Lung (tissue), 12 donors: ENCODE results near the gene KIAA0825. TPM values are rescaled to one million over a fixed set of nuclear protein-coding genes. Genes with fewer than 3 reads are reported as not detected.
A peak's percentile ranks its signal among the peaks of the same experiment; 100 is the strongest.

ENCODE experiments used
- ATAC-seq: fragments of 200-7000 bp; cut with Tn5 transposase; one replicate; pipeline ENCODE4 v1.9.1; 2020; ENCODE audit warnings: moderate number of reproducible peaks; ENCODE audit not compliant: insufficient read depth, low FRiP score
- DNase-seq, 3 donors: peaks; one replicate each; pipeline ENCODE4 v3.0.0-alpha.2; 2013 to 2017
- H3K27ac ChIP-seq, 2 donors: one replicate each; pipeline ENCODE4 v1.5.1; 2013; ENCODE audit warnings: mild to moderate bottlenecking in 2 of 2, moderate library complexity in 2 of 2, control low read depth in 1 of 2, inconsistent platforms in 1 of 2, low read depth in 1 of 2, low read length in 1 of 2
- H3K27me3 ChIP-seq, 3 donors: one replicate each; pipeline ENCODE4 v1.5.1; 2013; ENCODE audit warnings: low read length in 2 of 3; ENCODE audit not compliant: control insufficient read depth in 3 of 3, insufficient read depth in 3 of 3
- H3K36me3 ChIP-seq, 4 donors: one replicate each; pipeline ENCODE4 v1.5.1; 2013; ENCODE audit warnings: low read length in 4 of 4, mild to moderate bottlenecking in 1 of 4, moderate library complexity in 1 of 4; ENCODE audit not compliant: control insufficient read depth in 4 of 4, insufficient read depth in 4 of 4
- H3K4me1 ChIP-seq, 5 donors: one replicate each; pipeline ENCODE4 v1.5.1; 2013; ENCODE audit warnings: low read length in 5 of 5, mild to moderate bottlenecking in 2 of 5, moderate library complexity in 1 of 5; ENCODE audit not compliant: control insufficient read depth in 5 of 5, insufficient read depth in 5 of 5
- H3K4me3 ChIP-seq: one replicate; pipeline ENCODE4 v1.5.1; 2013; ENCODE audit warnings: mild to moderate bottlenecking, control low read depth, moderate library complexity
- H3K9ac ChIP-seq, 2 donors: one replicate each; pipeline ENCODE4 v1.5.1; 2013; ENCODE audit warnings: low read length in 2 of 2, control low read depth in 1 of 2; ENCODE audit not compliant: insufficient read depth in 1 of 2
- H3K9me3 ChIP-seq, 4 donors: one replicate each; pipeline ENCODE4 v1.5.1; 2013; ENCODE audit warnings: low read length in 3 of 4, mild to moderate bottlenecking in 1 of 4, moderate library complexity in 1 of 4; ENCODE audit not compliant: control insufficient read depth in 4 of 4, insufficient read depth in 3 of 4
- CTCF ChIP-seq: IDR thresholded peaks from 2 replicates; pipeline ENCODE4 v1.5.1; 2012; ENCODE audit warnings: mild to moderate bottlenecking; ENCODE audit errors: control extremely low read depth, extremely low read depth
- WGBS, 2 donors: extraction: QIAGEN DNeasy Blood & Tissue Kit; methylation state at CpG; one replicate each; pipeline ENCODE4 v1.1.7; 2013; 5-methylcytosine and 5-hydroxymethylcytosine counted together
- polyA plus RNA-seq, 2 donors: library from polyadenylated mRNA; stranded (reverse); fragments of 200-250 nt; gene quantifications; one replicate each; pipeline ENCODE4 v1.2.1, GENCODE V29; 2013
- total RNA-seq, 2 donors: library from RNA; depleted of rRNA in 1 of 2; stranded (reverse); fragments of >200 nt in 1 of 2; gene quantifications; one replicate each; pipeline ENCODE4 v1.2.1, GENCODE V29; 2014 to 2021
- donor health status: control.
- donor health status: control.
- donor health status: Bipolar disorder and iron deficiency.
- donor health status: healthy.
- donor health status: DM: yes; HTN: yes; CAD: no.

KIAA0825 gene
- total and polyA plus RNA-seq, 4 donors, result 0.79 to 20.2 (median 3.6) TPM

- no peak overlapping the region for H3K27ac ChIP-seq
- 92 to 98% methylated on average over 2 of the region's 2 CpGs for WGBS, 2 donors
Measured at GRCh38 chr5:94168151-94168550, 450.3 kb downstream of the KIAA0825 start.

GRCh38 chr5:94161801-94162200 is 456.6 kb downstream of the KIAA0825 start:
- no peak overlapping the region for H3K4me3 ChIP-seq
- TF ChIP-seq CTCF, result no peak

More at GRCh38 chr5:94168151-94168550, 450.3 kb downstream of the KIAA0825 start:
- Histone ChIP-seq H3K4me1 (no peaks in the 10 kb centered on the region), H3K9ac (no peak overlapping the region), H3K9me3 (peaks cover 0 to 3% (median 0%) of the 10 kb centered on the region in 4 donors), H3K36me3 (no peaks in the 10 kb centered on the region), H3K4me3 (no peak overlapping the region), H3K27me3 (no peaks in the 10 kb centered on the region)
- TF ChIP-seq CTCF, result no peak
- DNase-seq (no peak), ATAC-seq (no peak)

GRCh38 chr5:94159144-94159543 is 459.3 kb downstream of the KIAA0825 start:
- WGBS, 2 donors, result 87% methylated on average over 4 of the region's 4 CpGs
- Histone ChIP-seq H3K27me3 (no peaks in the 10 kb centered on the region), H3K9ac (no peak overlapping the region), H3K27ac (no peak overlapping the region), H3K4me3 (no peak overlapping the region), H3K4me1 (peaks cover 0 to 17% (median 0%) of the 10 kb centered on the region in 5 donors), H3K9me3 (no peaks in the 10 kb centered on the region), H3K36me3 (no peaks in the 10 kb centered on the region)
- no peak for TF ChIP-seq CTCF
- DNase-seq (no peak), ATAC-seq (no peak)

More at GRCh38 chr5:94161801-94162200, 456.6 kb downstream of the KIAA0825 start:
- DNase-seq (peak; percentile 38 to 94 (median 90)), ATAC-seq (no peak)
- Histone ChIP-seq H3K4me1 (peaks cover 0 to 17% (median 0%) of the 10 kb centered on the region in 5 donors), H3K27ac (no peak overlapping the region), H3K27me3 (no peaks in the 10 kb centered on the region), H3K9ac (no peak overlapping the region), H3K36me3 (no peaks in the 10 kb centered on the region), H3K9me3 (peaks cover 0 to 3% (median 0%) of the 10 kb centered on the region in 4 donors)
- 72 to 86% methylated on average over 1 of the region's 1 CpG for WGBS, 2 donors
